Astrocyte (in vitro differentiated cells and primary cell): Measurements from ENCODE around the gene C21orf91. TPM values are rescaled to one million over a fixed set of nuclear protein-coding genes. Genes with fewer than 3 reads are reported as not detected.
A peak's percentile ranks its signal among the peaks of the same experiment; 100 is the strongest.

Source experiments
- DNase-seq: peaks from one replicate; pipeline ENCODE4 v3.0.0-alpha.2; 2010; ENCODE audit warnings: low read depth
- FAIRE-seq: peaks from 2 replicates; lab custom pipeline; 2011; peaks lifted over from hg19 to GRCh38; lab: Jason Lieb, UNC
- H2AFZ ChIP-seq: 2 replicates; pipeline ENCODE4 v1.6.0; 2012; ENCODE audit warnings: low read depth, low read length, inconsistent platforms
- H3K27ac ChIP-seq: 2 replicates; pipeline ENCODE4 v1.5.1; 2011; ENCODE audit warnings: low read depth, low read length, inconsistent platforms
- H3K27me3 ChIP-seq: 2 replicates; pipeline ENCODE4 v1.6.0; 2011; ENCODE audit warnings: low read length, inconsistent platforms; ENCODE audit not compliant: insufficient read depth
- H3K36me3 ChIP-seq: 2 replicates; pipeline ENCODE4 v1.5.1; 2011; ENCODE audit warnings: low read length, inconsistent platforms; ENCODE audit not compliant: insufficient read depth
- H3K4me1 ChIP-seq: 2 replicates; pipeline ENCODE4 v1.5.1; 2011; ENCODE audit warnings: low read length, inconsistent platforms; ENCODE audit not compliant: insufficient read depth
- H3K4me2 ChIP-seq: 2 replicates; pipeline ENCODE4 v1.6.0; 2012; ENCODE audit warnings: low read length, inconsistent platforms
- H3K4me3 ChIP-seq: 2 replicates; pipeline ENCODE4 v1.5.1; 2011; ENCODE audit warnings: low read depth, mild to moderate bottlenecking, low read length, inconsistent platforms; ENCODE audit not compliant: insufficient read depth
- H3K79me2 ChIP-seq: 2 replicates; pipeline ENCODE4 v1.6.0; 2012; ENCODE audit warnings: mild to moderate bottlenecking, low read length, inconsistent platforms; ENCODE audit not compliant: insufficient read depth
- H3K9ac ChIP-seq: 2 replicates; pipeline ENCODE4 v1.6.0; 2012; ENCODE audit warnings: mild to moderate bottlenecking, low read length, inconsistent platforms
- H3K9me3 ChIP-seq: 2 replicates; pipeline ENCODE4 v1.5.1; 2012; ENCODE audit warnings: low read depth, mild to moderate bottlenecking, low read length, inconsistent platforms; ENCODE audit not compliant: insufficient read depth
- H4K20me1 ChIP-seq: 2 replicates; pipeline ENCODE4 v1.6.0; 2012; ENCODE audit warnings: low read length, inconsistent platforms; ENCODE audit not compliant: insufficient read depth
- H3K27ac Mint-ChIP-seq: one replicate; pipeline ENCODE4 v1.8.0; 2021; ENCODE audit warnings: mild to moderate bottlenecking, mixed read lengths; ENCODE audit not compliant: unreplicated experiment
- H3K27me3 Mint-ChIP-seq: one replicate; pipeline ENCODE4 v1.8.0; 2021; ENCODE audit warnings: low read depth, mixed read lengths; ENCODE audit not compliant: unreplicated experiment
- H3K36me3 Mint-ChIP-seq: one replicate; pipeline ENCODE4 v1.8.0; 2021; ENCODE audit warnings: low read depth, mixed read lengths; ENCODE audit not compliant: unreplicated experiment
- H3K4me1 Mint-ChIP-seq: one replicate; pipeline ENCODE4 v1.8.0; 2021; ENCODE audit warnings: low read depth, mixed read lengths; ENCODE audit not compliant: unreplicated experiment
- H3K4me3 Mint-ChIP-seq: one replicate; pipeline ENCODE4 v1.8.0; 2021; ENCODE audit warnings: mild to moderate bottlenecking, moderate library complexity, mixed read lengths; ENCODE audit not compliant: unreplicated experiment
- H3K9me3 Mint-ChIP-seq: one replicate; pipeline ENCODE4 v1.8.0; 2021; ENCODE audit warnings: mild to moderate bottlenecking, mixed read lengths; ENCODE audit not compliant: unreplicated experiment
- EZH2 ChIP-seq: IDR thresholded peaks from 2 replicates; pipeline ENCODE4 v1.6.1; 2012; ENCODE audit warnings: mild to moderate bottlenecking, low read length, inconsistent platforms; ENCODE audit not compliant: insufficient read depth
- total RNA-seq: library from RNA; stranded (reverse); gene quantifications from 2 replicates; pipeline ENCODE4 v1.2.1, GENCODE V29; 2021
- TF ChIP-seq, protein P1 (sequence below): IDR thresholded peaks from 2 replicates; pipeline ENCODE4 v1.5.1; 2011; ENCODE audit warnings: low read depth, mild to moderate bottlenecking, inconsistent platforms, low read length, moderate library complexity; ENCODE audit not compliant: insufficient read depth

The C21orf91 gene
- total RNA-seq, 1 donor from 2014 or later = 31.9 TPM

DNA sequence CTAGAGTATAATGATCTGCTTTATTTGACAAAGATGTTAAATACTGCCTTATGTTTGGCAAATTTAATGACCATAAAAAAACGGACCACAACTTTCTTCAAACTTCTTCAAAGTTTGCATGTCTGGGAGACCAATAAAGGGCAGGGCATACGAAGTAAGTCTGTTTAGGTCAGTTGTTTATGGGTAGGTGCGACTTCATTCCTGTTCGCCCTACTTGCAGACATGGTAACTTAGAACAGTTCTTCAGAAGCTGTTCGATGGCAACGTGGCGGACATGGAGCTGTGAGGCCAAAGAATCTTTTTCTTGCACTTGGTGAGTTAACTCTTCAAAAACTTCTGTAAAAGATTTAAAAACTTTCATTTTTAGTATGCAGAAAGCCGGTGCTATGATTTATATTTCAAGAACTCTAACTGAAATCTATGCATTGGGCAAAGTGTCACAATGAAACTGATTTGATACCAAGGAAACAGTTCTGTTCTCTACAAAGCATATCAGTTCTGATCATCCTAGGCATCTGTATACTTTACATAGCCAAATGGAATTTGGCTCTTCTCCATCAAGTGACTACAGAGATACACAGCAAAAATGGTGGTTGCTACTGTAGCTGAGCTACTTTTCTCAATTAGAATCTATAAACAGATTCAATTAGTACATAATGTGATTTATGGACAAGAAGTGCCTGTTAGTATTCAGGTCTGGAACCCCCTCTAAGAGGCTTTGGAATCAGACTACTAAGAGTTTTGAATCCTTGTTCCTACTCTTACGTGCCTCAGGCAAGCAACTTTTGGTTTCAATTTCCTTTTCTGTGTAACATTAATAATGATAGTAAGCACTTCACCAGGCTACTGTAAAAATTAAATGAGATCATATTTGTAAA lies 25.7 kb downstream of the C21orf91 start:
- Mint-ChIP-seq H3K9me3 (no peaks in the 10 kb centered on the region), H3K27ac (no peak overlapping the region), H3K27me3 (no peaks in the 10 kb centered on the region), H3K4me1 (peaks cover 6% of the 10 kb centered on the region), H3K36me3 (peaks cover 11% of the 10 kb centered on the region), H3K4me3 (no peak overlapping the region)
- Histone ChIP-seq H3K27ac (no peak overlapping the region), H3K27me3 (no peaks in the 10 kb centered on the region), H3K9me3 (no peaks in the 10 kb centered on the region), H3K4me1 (no peaks in the 10 kb centered on the region), H3K4me2 (peak overlapping the region; percentile 61), H4K20me1 (no peaks in the 10 kb centered on the region), H3K4me3 (no peak overlapping the region), H3K36me3 (peaks cover 3% of the 10 kb centered on the region), H3K9ac (peak overlapping the region; percentile 24), H2AFZ (no peak overlapping the region), H3K79me2 (no peaks in the 10 kb centered on the region)
- DNase-seq (peak; percentile 41), FAIRE-seq (no peak)
- TF ChIP-seq, protein P1, sequence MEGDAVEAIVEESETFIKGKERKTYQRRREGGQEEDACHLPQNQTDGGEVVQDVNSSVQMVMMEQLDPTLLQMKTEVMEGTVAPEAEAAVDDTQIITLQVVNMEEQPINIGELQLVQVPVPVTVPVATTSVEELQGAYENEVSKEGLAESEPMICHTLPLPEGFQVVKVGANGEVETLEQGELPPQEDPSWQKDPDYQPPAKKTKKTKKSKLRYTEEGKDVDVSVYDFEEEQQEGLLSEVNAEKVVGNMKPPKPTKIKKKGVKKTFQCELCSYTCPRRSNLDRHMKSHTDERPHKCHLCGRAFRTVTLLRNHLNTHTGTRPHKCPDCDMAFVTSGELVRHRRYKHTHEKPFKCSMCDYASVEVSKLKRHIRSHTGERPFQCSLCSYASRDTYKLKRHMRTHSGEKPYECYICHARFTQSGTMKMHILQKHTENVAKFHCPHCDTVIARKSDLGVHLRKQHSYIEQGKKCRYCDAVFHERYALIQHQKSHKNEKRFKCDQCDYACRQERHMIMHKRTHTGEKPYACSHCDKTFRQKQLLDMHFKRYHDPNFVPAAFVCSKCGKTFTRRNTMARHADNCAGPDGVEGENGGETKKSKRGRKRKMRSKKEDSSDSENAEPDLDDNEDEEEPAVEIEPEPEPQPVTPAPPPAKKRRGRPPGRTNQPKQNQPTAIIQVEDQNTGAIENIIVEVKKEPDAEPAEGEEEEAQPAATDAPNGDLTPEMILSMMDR = no peak
- TF ChIP-seq EZH2 = no peak

DNA sequence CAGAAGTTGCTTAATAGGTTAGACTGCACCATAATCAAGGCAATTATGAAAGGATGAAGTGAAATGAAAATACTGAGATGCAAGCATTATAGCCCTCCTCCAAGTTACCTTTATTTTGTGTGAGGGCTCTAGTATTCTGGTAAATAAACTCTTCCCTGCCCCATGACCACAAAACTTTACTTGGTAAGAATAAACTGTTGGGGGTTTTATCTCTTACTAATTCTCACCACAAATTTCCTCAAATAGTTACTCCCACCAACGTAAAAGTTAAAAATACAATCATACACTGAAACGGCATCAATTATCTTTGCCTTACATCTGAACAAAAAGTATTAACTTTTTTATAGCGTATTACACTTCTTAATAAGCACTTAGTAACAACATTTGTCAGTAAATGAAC lies 29.5 kb downstream of the C21orf91 start:
- H3K36me3 Mint-ChIP-seq = peaks cover 37% of the 10 kb centered on the region
- peaks cover 3% of the 10 kb centered on the region for H3K36me3 ChIP-seq
- no peak for DNase-seq

More for the DNA sequence above, 29.5 kb downstream of the C21orf91 start:
- Mint-ChIP-seq H3K4me1 (peaks cover 4% of the 10 kb centered on the region), H3K27me3 (no peaks in the 10 kb centered on the region), H3K27ac (no peak overlapping the region), H3K4me3 (no peak overlapping the region), H3K9me3 (peaks cover 3% of the 10 kb centered on the region)
- Histone ChIP-seq H2AFZ (no peak overlapping the region), H3K27ac (no peak overlapping the region), H3K4me3 (no peak overlapping the region), H3K79me2 (no peaks in the 10 kb centered on the region), H4K20me1 (no peaks in the 10 kb centered on the region), H3K9me3 (no peaks in the 10 kb centered on the region), H3K4me1 (no peaks in the 10 kb centered on the region), H3K4me2 (no peak overlapping the region), H3K27me3 (no peaks in the 10 kb centered on the region), H3K9ac (no peak overlapping the region)
- TF ChIP-seq, protein P1 = no peak
- no peak for TF ChIP-seq EZH2
- FAIRE-seq = no peak
